DND-41 (cell line): ENCODE results near the gene CMSS1.

Experiments
- ATAC-seq: fragments of 200-7000 bp; cut with Tn5 transposase; 3 replicates; pipeline ENCODE4 v1.9.1; 2021; ENCODE audit warnings: low read depth; ENCODE audit not compliant: insufficient read depth
- DNase-seq: peaks from one replicate; pipeline ENCODE4 v3.0.0-alpha.2; 2020
- H2AFZ ChIP-seq: 2 replicates; pipeline ENCODE4 v1.6.0; 2012; ENCODE audit warnings: low read depth, low read length
- H3K27ac ChIP-seq: 2 replicates; pipeline ENCODE4 v1.5.1; 2012; ENCODE audit warnings: low read length, inconsistent platforms
- H3K27me3 ChIP-seq: fragments of 200-600 bp; sonication (generic); 2 replicates; pipeline ENCODE4 v1.6.0; 2012; ENCODE audit warnings: low read length, mild to moderate bottlenecking, inconsistent platforms; ENCODE audit not compliant: insufficient read depth, poor library complexity
- H3K36me3 ChIP-seq: 2 replicates; pipeline ENCODE4 v1.5.1; 2012; ENCODE audit warnings: low read length, inconsistent platforms; ENCODE audit not compliant: insufficient read depth
- H3K4me1 ChIP-seq: 2 replicates; pipeline ENCODE4 v1.5.1; 2012; ENCODE audit warnings: mild to moderate bottlenecking, low read length; ENCODE audit not compliant: insufficient read depth
- H3K4me2 ChIP-seq: 2 replicates; pipeline ENCODE4 v1.6.0; 2012; ENCODE audit warnings: mild to moderate bottlenecking, moderate library complexity, low read length, inconsistent platforms; ENCODE audit not compliant: insufficient read depth
- H3K4me3 ChIP-seq, 2 experiments: fragments of 200-600 bp in 1 of 2; shearing (Covaris generic) in 1 of 2; 2 replicates each; pipeline ENCODE4 v1.5.1; 2012 to 2016; ENCODE audit warnings: inconsistent platforms in 2 of 2, low read length in 2 of 2, mild to moderate bottlenecking in 2 of 2, low read depth in 1 of 2, moderate library complexity in 1 of 2
- H3K79me2 ChIP-seq: 2 replicates; pipeline ENCODE4 v1.6.0; 2012; ENCODE audit warnings: low read length, inconsistent platforms; ENCODE audit not compliant: insufficient read depth
- H3K9ac ChIP-seq: 2 replicates; pipeline ENCODE4 v1.6.0; 2012; ENCODE audit warnings: low read depth, mild to moderate bottlenecking, inconsistent platforms, low read length, moderate library complexity
- H3K9me3 ChIP-seq: 2 replicates; pipeline ENCODE4 v1.5.1; 2012; ENCODE audit warnings: low read length, moderate library complexity, mild to moderate bottlenecking, inconsistent platforms; ENCODE audit not compliant: insufficient read depth, severe bottlenecking
- H4K20me1 ChIP-seq: 2 replicates; pipeline ENCODE4 v1.6.0; 2012; ENCODE audit warnings: low read length; ENCODE audit not compliant: insufficient read depth
- CTCF ChIP-seq: IDR thresholded peaks from 2 replicates; pipeline ENCODE4 v1.5.1; 2012; ENCODE audit warnings: borderline replicate concordance, low read length, moderate library complexity, mild to moderate bottlenecking; ENCODE audit not compliant: poor library complexity, severe bottlenecking; ENCODE audit errors: extremely low read depth
- EZH2 ChIP-seq: IDR thresholded peaks from 3 replicates; pipeline ENCODE4 v1.6.1; 2012; ENCODE audit warnings: borderline replicate concordance, low read depth, mild to moderate bottlenecking, moderate library complexity, low read length, inconsistent platforms; ENCODE audit not compliant: severe bottlenecking

The CMSS1 gene

DNA sequence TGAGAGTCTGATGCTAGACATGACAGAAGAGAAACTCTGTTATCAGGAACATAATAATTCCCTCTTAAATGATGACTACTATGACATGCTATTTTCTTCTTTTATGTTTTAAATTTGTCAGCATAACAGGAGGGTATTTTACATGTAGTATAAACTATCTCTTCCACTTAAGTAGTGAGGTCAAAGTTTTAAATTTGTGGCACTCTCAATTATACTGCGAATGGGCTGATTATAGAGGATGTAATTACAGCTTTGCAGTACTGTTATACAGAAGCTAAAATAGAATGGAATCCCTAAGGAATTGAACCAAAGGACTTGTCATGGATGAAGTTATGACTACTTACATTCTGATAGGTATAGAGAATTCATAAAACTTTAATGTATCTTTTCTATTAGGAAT is 34.3 kb downstream of the CMSS1 start:
- H4K20me1 ChIP-seq, result peaks cover 27% of the 10 kb centered on the region; the same call in 1 of the 2 replicates
- no peak overlapping the region for H3K27ac ChIP-seq
- H3K4me1 ChIP-seq, result no peaks in the 10 kb centered on the region
- H3K79me2 ChIP-seq, result no peaks in the 10 kb centered on the region; the same call in 1 of the 2 replicates
- H3K9ac ChIP-seq, result no peak overlapping the region
- no peak overlapping the region for H2AFZ ChIP-seq
- no peaks in the 10 kb centered on the region for H3K36me3 ChIP-seq
- no peaks in the 10 kb centered on the region for H3K9me3 ChIP-seq
- H3K4me3 ChIP-seq, result no peak overlapping the region
- no peak overlapping the region for H3K4me2 ChIP-seq
- TF ChIP-seq EZH2 (no peak), CTCF (no peak)
- H3K27me3 ChIP-seq, result no peaks in the 10 kb centered on the region
- DNase-seq (no peak), ATAC-seq (no peak)

GRCh38 chr3:99852851-99853250 is 35.2 kb downstream of the CMSS1 start:
- Histone ChIP-seq H3K79me2 (no peaks in the 10 kb centered on the region; the same call in 1 of the 2 replicates), H3K27me3 (no peaks in the 10 kb centered on the region), H3K36me3 (no peaks in the 10 kb centered on the region), H2AFZ (no peak overlapping the region), H3K4me1 (no peaks in the 10 kb centered on the region), H4K20me1 (peaks cover 27% of the 10 kb centered on the region; the same call in 1 of the 2 replicates), H3K4me2 (no peak overlapping the region), H3K9ac (no peak overlapping the region), H3K27ac (no peak overlapping the region), H3K4me3 (no peak overlapping the region), H3K9me3 (no peaks in the 10 kb centered on the region)
- TF ChIP-seq CTCF (no peak), EZH2 (no peak)
- no peak for ATAC-seq
- DNase-seq, result no peak

DNA sequence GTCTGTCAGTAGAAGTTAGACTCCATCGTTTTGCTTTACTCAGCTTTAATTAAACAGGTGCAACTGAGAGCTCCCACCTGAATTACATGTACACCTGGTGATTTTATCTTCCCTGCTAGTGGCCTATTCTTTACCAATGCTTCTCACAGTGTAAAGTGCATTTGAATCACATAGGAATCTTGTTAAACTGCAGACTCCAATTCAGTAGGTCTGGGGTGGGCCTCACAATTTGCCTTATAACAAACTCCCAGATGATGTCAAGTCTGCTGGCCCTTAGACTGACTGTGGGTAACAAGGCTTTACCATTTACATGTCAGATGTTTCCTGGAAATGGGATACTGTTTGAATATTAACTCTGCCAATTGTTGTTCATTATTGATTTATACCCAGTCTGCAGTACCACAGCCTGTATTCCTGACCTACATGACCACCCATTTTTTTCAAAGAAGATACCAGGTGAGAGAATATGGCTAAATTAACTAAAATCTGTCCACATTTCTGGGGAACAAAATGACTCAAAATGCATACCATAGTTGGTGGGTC is 37.2 kb downstream of the CMSS1 start:
- H3K36me3 ChIP-seq, result no peaks in the 10 kb centered on the region
- no peak overlapping the region for H3K4me3 ChIP-seq
- no peaks in the 10 kb centered on the region for H3K9me3 ChIP-seq
- H3K4me2 ChIP-seq, result no peak overlapping the region
- no peak overlapping the region for H3K27ac ChIP-seq
- DNase-seq (no peak), ATAC-seq (no peak)
- no peaks in the 10 kb centered on the region for H3K4me1 ChIP-seq
- no peaks in the 10 kb centered on the region; the same call in 1 of the 2 replicates for H3K79me2 ChIP-seq
- TF ChIP-seq CTCF, result no peak
- no peak for TF ChIP-seq EZH2
- peaks cover 20% of the 10 kb centered on the region; the same call in 1 of the 2 replicates for H4K20me1 ChIP-seq
- no peak overlapping the region for H2AFZ ChIP-seq
- no peak overlapping the region for H3K9ac ChIP-seq
- no peaks in the 10 kb centered on the region for H3K27me3 ChIP-seq
